Adrenal gland (tissue), 12 donors: ENCODE measurements around the gene DEDD. TPM values are rescaled to one million over a fixed set of nuclear protein-coding genes. Genes with fewer than 3 reads are reported as not detected.

Experiments
- DNase-seq, 7 donors: peaks; one replicate each; pipeline ENCODE4 v3.0.0-alpha.2; 2019 to 2020
- H3K27ac ChIP-seq, 5 donors: fragments of 200-600 bp; sonication (generic) in 4 of 5; 1 replicate in 3 of 5; 2 replicates in 2 of 5; pipeline versions ENCODE4 v1.5.1 to v1.8.0; 2016 to 2020; ENCODE audit warnings: mild to moderate bottlenecking in 1 of 5
- H3K27me3 ChIP-seq: fragments of 200-600 bp; 2 replicates; pipeline ENCODE4 v1.8.0; 2021
- H3K36me3 ChIP-seq, 2 donors: fragments of 200-600 bp; replicated peaks in 1 of 2; 1 replicate in 1 of 2; 2 replicates in 1 of 2; pipeline versions ENCODE4 v1.5.1 to v1.8.0; 2018 to 2022
- H3K4me1 ChIP-seq, 2 donors: fragments of 200-600 bp; replicated peaks in 1 of 2; 1 replicate in 1 of 2; 2 replicates in 1 of 2; pipeline versions ENCODE4 v1.5.1 to v1.8.0; 2018 to 2021
- H3K4me3 ChIP-seq, 4 donors: fragments of 200-600 bp; sonication (generic) in 3 of 4; one replicate each; pipeline ENCODE4 v1.5.1; 2016 to 2018
- H3K9me3 ChIP-seq, 3 donors: fragments of 200-600 bp; sonication (generic) in 1 of 3; replicated peaks in 1 of 3; 1 replicate in 2 of 3; 2 replicates in 1 of 3; pipeline versions ENCODE4 v1.5.1 to v1.8.0; 2016 to 2021
- CTCF ChIP-seq, 6 experiments: fragments of 450-650 bp in 4 of 6; fragments of 200-600 bp in 2 of 6; sonication (generic) in 1 of 6; IDR thresholded peaks; 1 replicate in 5 of 6; 2 replicates in 1 of 6; pipeline versions ENCODE4 v1.5.1 to v1.8.0; 2016 to 2021; ENCODE audit warnings: antibody characterized with exemption in 6 of 6, mild to moderate bottlenecking in 2 of 6, moderate library complexity in 1 of 6
- POLR2A ChIP-seq, 2 donors: fragments of 450-650 bp; IDR thresholded peaks; one replicate each; pipeline ENCODE4 v1.6.1; 2017; ENCODE audit warnings: antibody characterized with exemption in 2 of 2, mild to moderate bottlenecking in 2 of 2, moderate library complexity in 1 of 2
- WGBS, 4 donors: extraction: QIAGEN DNeasy Blood & Tissue Kit in 2 of 4; methylation state at CpG; one replicate each; pipeline versions ENCODE4 v1.1.5 to v1.1.7; 2013 to 2017; 5-methylcytosine and 5-hydroxymethylcytosine counted together
- intact Hi-C, 2 donors: fragments of 100-400 bp; cut with DNase I; formaldehyde crosslinking; loops; one replicate each; pipeline versions ENCODE4 v1.14.1 to v1.15.0; 2022 to 2023
- polyA plus RNA-seq, 3 donors: library from polyadenylated mRNA; stranded (reverse); fragments of 200-250 nt in 2 of 3; fragments of 350-450 nt in 1 of 3; fragmentation: Illumina TruSeq in 1 of 3; extraction: RNeasy Lipid Tissue Mini Kit (QIAGEN cat#74804) in 1 of 3; gene quantifications; one replicate each; pipeline ENCODE4 v1.2.3, GENCODE V29; 2013 to 2014
- total RNA-seq, 9 donors: library from RNA; depleted of rRNA in 4 of 9; stranded (reverse); fragments of >200 nt in 4 of 9; fragments of 120-200 nt in 1 of 9; fragmentation: NEBNext Ultra II Directional in 1 of 9; extraction: Animal tissue kit (Norgen Biotek cat#: 25700) in 1 of 9; gene quantifications; one replicate each; pipeline versions ENCODE4 v1.1.0 to v1.2.4, GENCODE V29; 2013 to 2023
- donor health status: healthy with polysubstance abuse.
- donor health status: Bipolar disorder and iron deficiency.
- donor health status: DM: yes; HTN: yes; CAD: no.
- donor health status: DM: no; HTN: no; CAD: no.
- donor health status: DM: no; HTN: no; CAD: no.
- donor health status: DM: yes; HTN: yes; CAD: no.

The DEDD gene
- total and polyA plus RNA-seq, 12 donors = 22.0 to 38.2 (median 32.3) TPM

- Histone ChIP-seq H3K27me3 (no peaks in the 10 kb centered on the region), H3K4me3 (no peak overlapping the region), H3K4me1 (peaks cover 12 to 27% of the 10 kb centered on the region in 2 donors), H3K9me3 (no peaks in the 10 kb centered on the region), H3K27ac (no peak overlapping the region), H3K36me3 (peaks cover 0 to 48% of the 10 kb centered on the region in 2 donors)
- TF ChIP-seq CTCF (IDR thresholded peaks at IDR 0.05) (no peak), POLR2A (IDR thresholded peaks at IDR 0.05) (no peak)
- intact Hi-C loops = no loop called here
- WGBS, 4 donors = 87 to 96% (median 92%) methylated on average over 10 to 22 of the region's 22 CpGs
- DNase-seq = no peak
These were observed 28.2 kb upstream of the DEDD start for GRCh38 chr1:161160671-161161145.

GRCh38 chr1:161159913-161160243 lies 27.4 kb upstream of the DEDD start:
- no peak for DNase-seq
- WGBS, 4 donors = 3 to 9% (median 5%) methylated on average over 10 to 11 of the region's 11 CpGs
- Histone ChIP-seq H3K9me3 (no peaks in the 10 kb centered on the region), H3K27me3 (no peaks in the 10 kb centered on the region), H3K36me3 (peaks cover 0 to 48% of the 10 kb centered on the region in 2 donors), H3K4me3 (peak overlapping the region in 3 of 4 donors; percentile 71 to 94 (median 93)), H3K4me1 (peaks cover 5 to 25% of the 10 kb centered on the region in 2 donors), H3K27ac (peak overlapping the region in 4 of 5 donors; percentile 55 to 88 (median 80))
- intact Hi-C loops = no loop called here
- TF ChIP-seq POLR2A (IDR thresholded peaks at IDR 0.05) = no peak
- no peak for TF ChIP-seq CTCF (IDR thresholded peaks at IDR 0.05)

- peak within 1 kb of the TSS in 4 of 5 donors; percentile 55 to 88 (median 80) for H3K27ac ChIP-seq
- 0 to 2% (median 2%) methylated on average over 11 to 60 of the region's 60 CpGs for WGBS, 4 donors
These were observed 26.8 kb upstream of the DEDD start, which contains the start of gene USP21 for GRCh38 chr1:161159087-161159912. TSS of gene USP21 (plus strand) at chr1:161159500. CDS start at chr1:161160641, 1,141 bp downstream.

More at GRCh38 chr1:161159087-161159912, 26.8 kb upstream of the DEDD start, which contains the start of gene USP21:
- intact Hi-C loops = no loop called here
- peak in 4 of 6 experiments; percentile 24 to 45 (median 28) for TF ChIP-seq CTCF (IDR thresholded peaks at IDR 0.05)
- peak in 1 of 2 donors; percentile 42 for TF ChIP-seq POLR2A (IDR thresholded peaks at IDR 0.05)
- peaks cover 5 to 31% of the 10 kb centered on the region in 2 donors for H3K4me1 ChIP-seq
- no peaks in the 10 kb centered on the region for H3K27me3 ChIP-seq
- no peaks in the 10 kb centered on the region for H3K9me3 ChIP-seq
- peak within 1 kb of the TSS in 3 of 4 donors; percentile 71 to 94 (median 93) for H3K4me3 ChIP-seq
- H3K36me3 ChIP-seq = peaks cover 0 to 48% of the 10 kb centered on the region in 2 donors
- peak; percentile 90 to 96 (median 93) for DNase-seq
